Lung (tissue), 12 donors: ENCODE results near the gene ZBTB47. TPM values are rescaled to one million over a fixed set of nuclear protein-coding genes. Genes with fewer than 3 reads are reported as not detected.

Experiments
- ATAC-seq: fragments of 200-7000 bp; cut with Tn5 transposase; one replicate; pipeline ENCODE4 v1.9.1; 2020; ENCODE audit warnings: moderate number of reproducible peaks; ENCODE audit not compliant: insufficient read depth, low FRiP score
- DNase-seq, 3 donors: peaks; one replicate each; pipeline ENCODE4 v3.0.0-alpha.2; 2013 to 2017
- H3K27ac ChIP-seq, 2 donors: one replicate each; pipeline ENCODE4 v1.5.1; 2013; ENCODE audit warnings: mild to moderate bottlenecking in 2 of 2, moderate library complexity in 2 of 2, control low read depth in 1 of 2, inconsistent platforms in 1 of 2, low read depth in 1 of 2, low read length in 1 of 2
- H3K27me3 ChIP-seq, 3 donors: one replicate each; pipeline ENCODE4 v1.5.1; 2013; ENCODE audit warnings: low read length in 2 of 3; ENCODE audit not compliant: control insufficient read depth in 3 of 3, insufficient read depth in 3 of 3
- H3K36me3 ChIP-seq, 4 donors: one replicate each; pipeline ENCODE4 v1.5.1; 2013; ENCODE audit warnings: low read length in 4 of 4, mild to moderate bottlenecking in 1 of 4, moderate library complexity in 1 of 4; ENCODE audit not compliant: control insufficient read depth in 4 of 4, insufficient read depth in 4 of 4
- H3K4me1 ChIP-seq, 5 donors: one replicate each; pipeline ENCODE4 v1.5.1; 2013; ENCODE audit warnings: low read length in 5 of 5, mild to moderate bottlenecking in 2 of 5, moderate library complexity in 1 of 5; ENCODE audit not compliant: control insufficient read depth in 5 of 5, insufficient read depth in 5 of 5
- H3K4me3 ChIP-seq: one replicate; pipeline ENCODE4 v1.5.1; 2013; ENCODE audit warnings: mild to moderate bottlenecking, control low read depth, moderate library complexity
- H3K9ac ChIP-seq, 2 donors: one replicate each; pipeline ENCODE4 v1.5.1; 2013; ENCODE audit warnings: low read length in 2 of 2, control low read depth in 1 of 2; ENCODE audit not compliant: insufficient read depth in 1 of 2
- H3K9me3 ChIP-seq, 4 donors: one replicate each; pipeline ENCODE4 v1.5.1; 2013; ENCODE audit warnings: low read length in 3 of 4, mild to moderate bottlenecking in 1 of 4, moderate library complexity in 1 of 4; ENCODE audit not compliant: control insufficient read depth in 4 of 4, insufficient read depth in 3 of 4
- CTCF ChIP-seq: IDR thresholded peaks from 2 replicates; pipeline ENCODE4 v1.5.1; 2012; ENCODE audit warnings: mild to moderate bottlenecking; ENCODE audit errors: control extremely low read depth, extremely low read depth
- WGBS, 2 donors: extraction: QIAGEN DNeasy Blood & Tissue Kit; methylation state at CpG; one replicate each; pipeline ENCODE4 v1.1.7; 2013; 5-methylcytosine and 5-hydroxymethylcytosine counted together
- polyA plus RNA-seq, 2 donors: library from polyadenylated mRNA; stranded (reverse); fragments of 200-250 nt; gene quantifications; one replicate each; pipeline ENCODE4 v1.2.1, GENCODE V29; 2013
- total RNA-seq, 2 donors: library from RNA; depleted of rRNA in 1 of 2; stranded (reverse); fragments of >200 nt in 1 of 2; gene quantifications; one replicate each; pipeline ENCODE4 v1.2.1, GENCODE V29; 2014 to 2021
- donor health status: control.
- donor health status: control.
- donor health status: Bipolar disorder and iron deficiency.
- donor health status: healthy.
- donor health status: DM: yes; HTN: yes; CAD: no.

The ZBTB47 gene
- total and polyA plus RNA-seq, 4 donors = 8.6 to 34.1 (median 15.8) TPM

GRCh38 chr3:42704136-42704841 lies 50.8 kb downstream of the ZBTB47 start:
- Histone ChIP-seq H3K9me3 (no peaks in the 10 kb centered on the region), H3K27ac (peak overlapping the region in 1 of 2 donors; percentile 3), H3K9ac (no peak overlapping the region), H3K36me3 (no peaks in the 10 kb centered on the region), H3K4me3 (no peak overlapping the region), H3K27me3 (peaks cover 0 to 2% (median 0%) of the 10 kb centered on the region in 3 donors), H3K4me1 (no peaks in the 10 kb centered on the region)
- ATAC-seq (no peak), DNase-seq (no peak)
- 81 to 88% methylated on average over 8 of the region's 8 CpGs for WGBS, 2 donors
- no peak for TF ChIP-seq CTCF

GRCh38 chr3:42705058-42705767 lies 51.7 kb downstream of the ZBTB47 start:
- no peak for ATAC-seq
- H3K9me3 ChIP-seq = no peaks in the 10 kb centered on the region
- no peak for TF ChIP-seq CTCF
- H3K27ac ChIP-seq = no peak overlapping the region
- H3K4me3 ChIP-seq = no peak overlapping the region
- 78 to 87% methylated on average over 7 of the region's 7 CpGs for WGBS, 2 donors
- DNase-seq = no peak
- no peaks in the 10 kb centered on the region for H3K4me1 ChIP-seq
- no peak overlapping the region for H3K9ac ChIP-seq
- H3K27me3 ChIP-seq = peaks cover 0 to 2% (median 0%) of the 10 kb centered on the region in 3 donors
- H3K36me3 ChIP-seq = no peaks in the 10 kb centered on the region

- no peak overlapping the region for H3K4me3 ChIP-seq
- no peak overlapping the region for H3K27ac ChIP-seq
- H3K27me3 ChIP-seq = peaks cover 0 to 2% (median 0%) of the 10 kb centered on the region in 3 donors
- ATAC-seq (no peak), DNase-seq (no peak)
- no peaks in the 10 kb centered on the region for H3K4me1 ChIP-seq
- H3K36me3 ChIP-seq = no peaks in the 10 kb centered on the region
- H3K9ac ChIP-seq = no peak overlapping the region
- TF ChIP-seq CTCF = no peak
- no peaks in the 10 kb centered on the region for H3K9me3 ChIP-seq
- WGBS, 2 donors = 79 to 82% methylated on average over 10 of the region's 10 CpGs
These were observed 52.6 kb downstream of the ZBTB47 start for GRCh38 chr3:42705962-42706585.
